Natural killer cell treated with Interleukin-12 subunit alpha and Interleukin-12 subunit beta and Interleukin-15 and Interleukin-18, amount 100 ng/mL, for 72 hours (primary cell): ENCODE data around the gene CD33. TPM values are rescaled to one million over a fixed set of nuclear protein-coding genes. Genes with fewer than 3 reads are reported as not detected.
A peak's percentile ranks its signal among the peaks of the same experiment; 100 is the strongest.

Experiments
- ATAC-seq, 2 donors: fragments of 150-1000 bp; cut with Tn5 transposase in 1 of 2; sonication (Bioruptor Pico), chemical (Tn5 transposase) in 1 of 2; 2 replicates each; pipeline ENCODE4 v1.10.0; 2021
- DNase-seq: peaks from one replicate; pipeline ENCODE4 v3.0.0; 2022; ENCODE audit warnings: low spot score
- H3K27ac Mint-ChIP-seq, 2 donors: 1 replicate in 1 of 2; 2 replicates in 1 of 2; pipeline ENCODE4 v1.8.0; 2022; ENCODE audit warnings: mixed read lengths in 2 of 2, mild to moderate bottlenecking in 1 of 2, moderate library complexity in 1 of 2
- H3K27me3 Mint-ChIP-seq, 2 donors: 1 replicate in 1 of 2; 2 replicates in 1 of 2; pipeline ENCODE4 v1.8.0; 2022; ENCODE audit warnings: mixed read lengths in 2 of 2
- H3K36me3 Mint-ChIP-seq: one replicate; pipeline ENCODE4 v1.8.0; 2022; ENCODE audit warnings: mixed read lengths
- H3K4me1 Mint-ChIP-seq, 2 donors: 1 replicate in 1 of 2; 2 replicates in 1 of 2; pipeline ENCODE4 v1.8.0; 2022; ENCODE audit warnings: low read depth in 2 of 2, mixed read lengths in 2 of 2, mild to moderate bottlenecking in 1 of 2
- H3K4me3 Mint-ChIP-seq: one replicate; pipeline ENCODE4 v1.8.0; 2022; ENCODE audit warnings: mixed read lengths
- H3K9me3 Mint-ChIP-seq: 2 replicates; pipeline ENCODE4 v1.8.0; 2022; ENCODE audit warnings: mixed read lengths
- total RNA-seq, 2 donors: library from RNA; stranded (reverse); gene quantifications; one replicate each; pipeline ENCODE4 v1.2.3, GENCODE V29; 2022

CD33 gene
- total RNA-seq, 2 donors from 2014 or later, result 0.89 to 1.4 TPM

DNA sequence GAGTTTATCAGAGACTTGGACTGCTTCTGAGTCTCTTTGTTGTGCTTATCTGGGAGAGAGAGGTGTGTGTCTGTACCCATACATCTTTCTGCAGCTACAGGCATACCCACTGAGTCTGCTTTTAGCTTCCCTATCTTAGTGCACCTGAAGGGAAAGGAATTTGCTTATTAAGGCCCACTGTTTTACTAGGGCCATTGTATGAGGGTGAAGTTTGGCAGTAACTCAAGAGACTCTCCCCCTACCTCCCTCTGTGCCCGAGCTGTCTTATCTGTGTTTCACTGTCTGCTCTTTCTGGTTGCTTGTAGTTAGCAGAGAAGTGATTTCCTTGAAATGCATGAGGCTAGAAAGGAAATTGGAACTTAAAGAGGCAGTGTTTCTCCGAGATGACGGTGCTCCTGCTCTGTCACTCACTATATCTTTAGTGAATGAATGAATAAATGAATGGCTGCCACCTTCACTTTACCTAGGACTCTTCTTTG, 678 bp upstream of the CD33 start:
- no peaks in the 10 kb centered on the region for H3K36me3 Mint-ChIP-seq
- ATAC-seq (no peak), DNase-seq (no peak)
- H3K27me3 Mint-ChIP-seq, result peaks cover 20 to 53% of the 10 kb centered on the region in 2 donors
- H3K9me3 Mint-ChIP-seq, result no peaks in the 10 kb centered on the region
- H3K4me3 Mint-ChIP-seq, result no peak overlapping the region
- peaks cover 10 to 11% of the 10 kb centered on the region in 2 donors for H3K4me1 Mint-ChIP-seq
- no peak overlapping the region for H3K27ac Mint-ChIP-seq

GRCh38 chr19:51226067-51226466, 1.2 kb downstream of the CD33 start:
- Mint-ChIP-seq H3K27ac (no peak overlapping the region), H3K4me1 (peaks cover 0 to 11% of the 10 kb centered on the region in 2 donors)

GRCh38 chr19:51227326-51227725, 2.4 kb downstream of the CD33 start:
- H3K27ac Mint-ChIP-seq, result peak overlapping the region in 1 of 2 donors; percentile 0
- no peaks in the 10 kb centered on the region for H3K36me3 Mint-ChIP-seq
- H3K9me3 Mint-ChIP-seq, result no peaks in the 10 kb centered on the region
- peaks cover 0 to 11% of the 10 kb centered on the region in 2 donors for H3K4me1 Mint-ChIP-seq
- no peak overlapping the region for H3K4me3 Mint-ChIP-seq
- ATAC-seq (no peak), DNase-seq (no peak)
- H3K27me3 Mint-ChIP-seq, result peaks cover 24 to 58% of the 10 kb centered on the region in 2 donors

More at GRCh38 chr19:51226067-51226466, 1.2 kb downstream of the CD33 start:
- ATAC-seq (no peak), DNase-seq (no peak)
- Mint-ChIP-seq H3K4me3 (peak overlapping the region; percentile 34), H3K27me3 (peaks cover 22 to 53% of the 10 kb centered on the region in 2 donors), H3K36me3 (no peaks in the 10 kb centered on the region), H3K9me3 (no peaks in the 10 kb centered on the region)

DNA sequence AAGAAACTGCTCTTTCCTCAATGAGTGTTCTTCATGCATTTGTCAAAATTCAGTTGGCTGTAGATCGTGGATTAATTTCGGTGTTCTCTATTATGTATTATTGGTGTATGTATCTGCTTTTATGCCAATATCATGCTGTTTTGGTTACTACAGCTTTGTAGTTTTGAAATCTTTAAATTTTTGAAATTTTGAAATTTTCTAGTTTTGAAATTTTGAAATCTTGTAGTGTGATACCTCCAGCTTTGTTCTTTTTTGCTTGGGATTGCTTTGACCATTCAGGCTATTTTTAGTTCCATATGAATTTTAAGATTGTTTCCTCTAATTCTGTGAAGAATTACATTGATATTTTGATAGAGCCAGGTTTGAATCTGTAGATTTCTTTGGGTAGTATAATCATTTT, 3.1 kb downstream of the CD33 start:
- Mint-ChIP-seq H3K36me3 (no peaks in the 10 kb centered on the region), H3K4me1 (peaks cover 0 to 11% of the 10 kb centered on the region in 2 donors), H3K27me3 (peaks cover 24 to 64% of the 10 kb centered on the region in 2 donors), H3K27ac (peak overlapping the region in 1 of 2 donors; percentile 0), H3K9me3 (no peaks in the 10 kb centered on the region), H3K4me3 (no peak overlapping the region)
- ATAC-seq (no peak), DNase-seq (no peak)

DNA sequence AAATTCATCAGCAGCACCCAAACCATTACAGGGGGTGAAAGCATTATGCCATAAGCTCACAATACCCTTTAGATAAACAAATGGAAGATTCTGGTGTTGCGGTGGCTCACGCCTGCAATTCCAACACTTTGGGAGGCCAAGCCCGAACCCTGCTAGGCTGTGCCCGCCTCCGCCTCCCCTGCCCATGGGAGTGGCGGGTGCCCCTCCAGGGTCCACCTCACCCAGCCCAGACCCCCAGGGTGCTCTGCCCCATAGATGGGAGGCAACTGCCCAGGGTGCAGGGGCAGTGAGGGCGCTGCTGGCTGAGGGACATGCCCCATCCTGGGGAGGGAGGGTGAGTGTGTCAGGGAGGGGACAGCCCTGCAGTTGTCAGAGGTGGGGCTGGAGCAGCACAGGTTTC, 16.0 kb downstream of the CD33 start:
- Mint-ChIP-seq H3K9me3 (no peaks in the 10 kb centered on the region), H3K36me3 (no peaks in the 10 kb centered on the region), H3K4me3 (no peak overlapping the region), H3K27ac (no peak overlapping the region), H3K27me3 (peaks cover 7 to 12% of the 10 kb centered on the region in 2 donors), H3K4me1 (peaks cover 16 to 19% of the 10 kb centered on the region in 2 donors)
- ATAC-seq (no peak), DNase-seq (no peak)

DNA sequence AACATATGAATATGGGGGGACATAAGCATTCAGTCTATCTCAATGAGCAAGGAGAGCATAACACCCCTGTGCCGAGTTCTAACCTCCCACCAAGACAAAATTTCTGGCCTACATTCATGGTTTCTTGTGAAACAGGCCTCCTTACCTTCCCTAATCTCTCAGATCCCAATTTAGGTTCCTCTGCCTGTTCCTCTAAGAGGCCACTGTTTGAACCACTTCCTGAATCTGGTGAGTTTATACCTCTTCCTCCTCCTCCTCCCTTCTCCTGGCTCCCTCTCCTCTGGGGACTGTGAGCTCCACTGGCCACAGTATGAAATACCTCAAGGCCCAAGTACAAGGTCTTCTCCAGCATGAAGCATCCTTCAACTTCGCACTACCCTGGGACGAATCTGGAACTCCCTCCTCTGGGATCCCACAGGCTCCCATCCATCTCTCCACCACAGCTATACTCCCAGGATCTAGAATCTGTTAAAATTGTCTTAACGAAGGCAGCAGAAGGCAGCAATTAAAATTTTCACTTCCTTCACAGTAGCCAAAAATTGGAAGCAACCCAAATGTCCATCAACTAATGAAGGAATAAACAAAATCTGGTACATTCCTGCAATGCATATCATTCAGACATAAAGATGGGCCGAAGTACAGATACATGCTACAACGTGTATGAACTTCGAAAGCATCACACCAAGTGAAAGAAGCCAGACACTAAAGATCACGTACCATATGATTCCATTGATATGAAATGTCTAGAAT, 18.2 kb downstream of the CD33 start:
- Mint-ChIP-seq H3K9me3 (no peaks in the 10 kb centered on the region), H3K27me3 (peaks cover 7 to 12% of the 10 kb centered on the region in 2 donors), H3K4me1 (peaks cover 31% of the 10 kb centered on the region in 2 donors), H3K36me3 (no peaks in the 10 kb centered on the region), H3K27ac (no peak overlapping the region), H3K4me3 (no peak overlapping the region)
- DNase-seq, result no peak
- ATAC-seq, result no peak

GRCh38 chr19:51246164-51246552, 21.3 kb downstream of the CD33 start:
- ATAC-seq, result peak; percentile 72 to 84

DNA sequence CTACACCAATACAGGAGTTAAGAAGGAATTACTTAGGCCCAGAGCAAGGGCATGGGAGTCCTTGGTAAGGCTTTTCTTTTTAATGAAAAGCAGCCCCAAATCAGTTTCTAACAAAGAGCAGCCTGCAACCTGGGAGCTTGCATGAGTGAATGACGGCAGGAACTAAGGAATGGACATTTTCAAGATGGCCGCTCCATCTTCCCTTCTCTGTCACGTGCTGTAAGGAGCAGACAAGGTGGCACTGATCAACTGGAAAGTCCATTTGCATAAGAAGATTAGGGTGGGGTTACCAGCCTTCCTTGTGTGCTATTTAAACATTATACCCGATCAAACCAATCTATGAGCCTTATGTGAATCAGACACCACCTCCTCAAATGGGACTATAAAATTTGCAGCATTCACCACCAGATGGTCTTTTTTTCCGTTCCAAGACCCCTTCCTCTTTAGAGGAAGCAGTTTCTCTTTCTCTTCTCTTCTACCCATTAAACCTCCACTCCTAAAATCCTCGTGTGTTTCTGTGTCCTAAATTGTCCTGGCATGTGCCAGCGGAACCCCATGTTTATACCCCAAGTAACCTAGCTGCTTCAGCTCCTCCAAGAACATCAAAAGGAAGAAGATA, 23.2 kb downstream of the CD33 start:
- Mint-ChIP-seq H3K4me3 (no peak overlapping the region), H3K27ac (peak overlapping the region in 1 of 2 donors; percentile 24), H3K4me1 (peaks cover 30 to 34% of the 10 kb centered on the region in 2 donors), H3K36me3 (no peaks in the 10 kb centered on the region), H3K9me3 (no peaks in the 10 kb centered on the region), H3K27me3 (peaks cover 0 to 2% of the 10 kb centered on the region in 2 donors)
- DNase-seq (no peak), ATAC-seq (no peak)

More at GRCh38 chr19:51246164-51246552, 21.3 kb downstream of the CD33 start:
- H3K4me3 Mint-ChIP-seq, result peak overlapping the region; percentile 82
- no peaks in the 10 kb centered on the region for H3K36me3 Mint-ChIP-seq
- H3K9me3 Mint-ChIP-seq, result no peaks in the 10 kb centered on the region
- DNase-seq, result no peak
- H3K4me1 Mint-ChIP-seq, result peaks cover 31 to 34% of the 10 kb centered on the region in 2 donors
- H3K27me3 Mint-ChIP-seq, result peaks cover 0 to 3% of the 10 kb centered on the region in 2 donors
- peak overlapping the region; percentile 24 to 61 for H3K27ac Mint-ChIP-seq

DNA sequence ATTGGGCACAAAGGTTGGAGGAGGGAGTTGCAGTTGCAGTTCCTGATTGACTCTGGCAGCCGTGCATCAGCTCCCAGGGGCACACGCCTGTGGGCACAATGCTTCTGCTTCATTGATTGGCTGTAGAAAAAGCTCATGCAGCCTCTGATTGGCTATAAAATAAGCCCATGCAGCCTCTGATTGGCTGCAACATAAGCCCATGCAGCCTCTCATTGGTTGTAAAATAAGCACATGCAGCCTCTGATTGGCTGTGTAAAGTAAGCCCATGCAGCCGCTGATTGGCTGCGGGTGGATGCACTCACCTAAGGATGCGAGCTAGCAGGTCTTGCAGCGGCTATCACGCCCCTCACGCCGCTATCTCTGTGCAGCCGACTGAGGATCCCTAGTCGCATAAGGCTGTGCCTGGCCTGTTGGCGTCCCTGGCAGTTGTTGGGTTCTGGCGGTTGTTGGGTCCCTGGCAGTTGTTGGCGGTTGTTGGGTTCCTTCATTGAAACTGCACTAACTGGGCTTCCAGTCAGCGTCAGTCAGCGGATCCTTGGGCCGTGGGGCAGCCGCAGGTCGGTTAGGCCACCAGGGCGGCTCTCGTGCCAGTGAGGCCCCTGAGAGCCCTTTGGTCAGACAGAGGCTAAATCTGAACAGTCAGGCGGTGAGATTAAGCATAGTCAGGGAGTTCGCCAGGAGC, 26.0 kb downstream of the CD33 start, which contains the start of gene SIGLECL1:
Gene SIGLECL1, plus strand, starts transcription at position 295 of the 682 bp plus-strand sequence. CDS start 12,993 bp downstream, outside the sequence.
- Mint-ChIP-seq H3K27me3 (no peaks in the 10 kb centered on the region), H3K27ac (peak within 1 kb of the TSS in 1 of 2 donors; percentile 20), H3K4me1 (peaks cover 15 to 28% of the 10 kb centered on the region in 2 donors), H3K4me3 (no peak within 1 kb of the TSS), H3K36me3 (no peaks in the 10 kb centered on the region), H3K9me3 (no peaks in the 10 kb centered on the region)
- DNase-seq (no peak), ATAC-seq (no peak)

GRCh38 chr19:51251468-51251820, 26.6 kb downstream of the CD33 start:
- ATAC-seq (no peak), DNase-seq (no peak)
- H3K4me1 Mint-ChIP-seq, result peaks cover 14 to 28% of the 10 kb centered on the region in 2 donors
- no peak overlapping the region for H3K4me3 Mint-ChIP-seq
- no peak overlapping the region for H3K27ac Mint-ChIP-seq
- no peaks in the 10 kb centered on the region for H3K36me3 Mint-ChIP-seq
- H3K9me3 Mint-ChIP-seq, result no peaks in the 10 kb centered on the region
- no peaks in the 10 kb centered on the region for H3K27me3 Mint-ChIP-seq

GRCh38 chr19:51252306-51253079, 27.6 kb downstream of the CD33 start:
- H3K4me3 Mint-ChIP-seq, result no peak overlapping the region
- H3K27me3 Mint-ChIP-seq, result peaks cover 0 to 3% of the 10 kb centered on the region in 2 donors
- peaks cover 8 to 19% of the 10 kb centered on the region in 2 donors for H3K4me1 Mint-ChIP-seq

GRCh38 chr19:51253088-51253806, 28.4 kb downstream of the CD33 start:
- Mint-ChIP-seq H3K4me3 (peak overlapping the region; percentile 11), H3K27ac (peak overlapping the region; percentile 60 to 81), H3K36me3 (no peaks in the 10 kb centered on the region), H3K27me3 (peaks cover 0 to 3% of the 10 kb centered on the region in 2 donors), H3K9me3 (no peaks in the 10 kb centered on the region), H3K4me1 (peaks cover 7 to 23% of the 10 kb centered on the region in 2 donors)
- DNase-seq (no peak), ATAC-seq (no peak)

More at GRCh38 chr19:51252306-51253079, 27.6 kb downstream of the CD33 start:
- Mint-ChIP-seq H3K36me3 (no peaks in the 10 kb centered on the region), H3K9me3 (no peaks in the 10 kb centered on the region), H3K27ac (peak overlapping the region; percentile 60 to 81)
- DNase-seq (no peak), ATAC-seq (no peak)
